Measurements from ENCODE around the gene GSDMA.
A peak's percentile ranks its signal among the peaks of the same experiment; 100 is the strongest.

Gene GSDMA

GRCh38 chr17:39933912-39934311, 28.9 kb upstream of the GSDMA start:
- Histone ChIP-seq H3K4ac (ENCODE audit: low read length) (no peak overlapping the region), H3K4me2 (ENCODE audit: insufficient read depth, low read length, poor library complexity, severe bottlenecking) (no peak overlapping the region), H3K79me1 (ENCODE audit: low read depth, low read length) (no peaks in the 10 kb centered on the region), H3K27me3 (ENCODE audit: control insufficient read depth in 3 of 3, insufficient read depth in 3 of 3, low read depth in 1 of 3, low read length in 3 of 3) (no peaks in the 10 kb centered on the region), H2BK12ac (ENCODE audit: low read length) (no peak overlapping the region), H4K91ac (ENCODE audit: low read depth, low read length, poor library complexity) (peak overlapping the region; percentile 68), H3K23ac (ENCODE audit: low read depth, low read length, poor library complexity) (no peak overlapping the region), H3K27ac (replicated peaks; ENCODE audit: low read length) (no peak overlapping the region), H3K18ac (ENCODE audit: low read length) (peak overlapping the region; percentile 11), H2BK5ac (ENCODE audit: low read length) (no peak overlapping the region), H3K14ac (ENCODE audit: low read length) (no peak overlapping the region), H2BK120ac (ENCODE audit: low read depth, low read length) (no peak overlapping the region), H3K4me3 (ENCODE audit: low read length in 2 of 2) (peak overlapping the region in 1 of 2 donors; percentile 30), H2BK15ac (ENCODE audit: low read length) (no peak overlapping the region), H3K4me1 (ENCODE audit: control insufficient read depth in 2 of 2, insufficient read depth in 1 of 2, low read depth in 1 of 2, low read length in 2 of 2) (peaks cover 0 to 5% of the 10 kb centered on the region in 2 donors), H2AFZ (ENCODE audit: low read length) (no peak overlapping the region), H3K9me3 (replicated peaks in 1 of 2; ENCODE audit: control insufficient read depth in 2 of 2, insufficient read depth in 1 of 2, low read depth in 1 of 2, low read length in 2 of 2) (no peaks in the 10 kb centered on the region), H3K9ac (ENCODE audit: low read depth, low read length, poor library complexity) (no peak overlapping the region), H4K8ac (ENCODE audit: low read depth, low read length) (no peak overlapping the region), H3K36me3 (replicated peaks in 1 of 2; ENCODE audit: control insufficient read depth in 2 of 2, insufficient read depth in 2 of 2, low read length in 2 of 2) (no peaks in the 10 kb centered on the region), H2AK5ac (ENCODE audit: low read depth, low read length) (no peak overlapping the region)
- no CpG with 5 or more reads among the region's 5 CpGs for WGBS, 2 donors (ENCODE audit: extremely low coverage in 2 of 2, insufficient read length in 2 of 2, insufficient replicate concordance in 1 of 2)
- no peak for DNase-seq (ENCODE audit: low spot score)

- Histone ChIP-seq H3K4ac (ENCODE audit: low read length) (no peak overlapping the region), H2BK5ac (ENCODE audit: low read length) (no peak overlapping the region), H3K9me3 (replicated peaks in 1 of 2; ENCODE audit: control insufficient read depth in 2 of 2, insufficient read depth in 1 of 2, low read depth in 1 of 2, low read length in 2 of 2) (no peaks in the 10 kb centered on the region), H2AFZ (ENCODE audit: low read length) (no peak overlapping the region), H3K9ac (ENCODE audit: low read depth, low read length, poor library complexity) (no peak overlapping the region), H4K8ac (ENCODE audit: low read depth, low read length) (no peak overlapping the region), H3K4me1 (ENCODE audit: control insufficient read depth in 2 of 2, insufficient read depth in 1 of 2, low read depth in 1 of 2, low read length in 2 of 2) (peaks cover 1 to 5% of the 10 kb centered on the region in 2 donors), H2AK5ac (ENCODE audit: low read depth, low read length) (no peak overlapping the region), H2BK15ac (ENCODE audit: low read length) (no peak overlapping the region), H2BK12ac (ENCODE audit: low read length) (no peak overlapping the region), H3K79me1 (ENCODE audit: low read depth, low read length) (no peaks in the 10 kb centered on the region), H3K18ac (ENCODE audit: low read length) (no peak overlapping the region), H3K27ac (replicated peaks; ENCODE audit: low read length) (no peak overlapping the region), H3K23ac (ENCODE audit: low read depth, low read length, poor library complexity) (no peak overlapping the region), H3K36me3 (replicated peaks in 1 of 2; ENCODE audit: control insufficient read depth in 2 of 2, insufficient read depth in 2 of 2, low read length in 2 of 2) (no peaks in the 10 kb centered on the region), H3K14ac (ENCODE audit: low read length) (no peak overlapping the region), H2BK120ac (ENCODE audit: low read depth, low read length) (no peak overlapping the region), H3K4me3 (ENCODE audit: low read length in 2 of 2) (no peak overlapping the region), H4K91ac (ENCODE audit: low read depth, low read length, poor library complexity) (no peak overlapping the region), H3K4me2 (ENCODE audit: insufficient read depth, low read length, poor library complexity, severe bottlenecking) (no peak overlapping the region), H3K27me3 (ENCODE audit: control insufficient read depth in 3 of 3, insufficient read depth in 3 of 3, low read depth in 1 of 3, low read length in 3 of 3) (no peaks in the 10 kb centered on the region)
- no CpG with 5 or more reads among the region's 5 CpGs for WGBS, 2 donors (ENCODE audit: extremely low coverage in 2 of 2, insufficient read length in 2 of 2, insufficient replicate concordance in 1 of 2)
- DNase-seq (ENCODE audit: low spot score), result no peak
These were observed 28.5 kb upstream of the GSDMA start for GRCh38 chr17:39934324-39934723.

- H3K27me3 ChIP-seq (ENCODE audit: control insufficient read depth in 3 of 3, insufficient read depth in 3 of 3, low read depth in 1 of 3, low read length in 3 of 3), result no peaks in the 10 kb centered on the region
- no peak overlapping the region for H3K14ac ChIP-seq (ENCODE audit: low read length)
- H2BK120ac ChIP-seq (ENCODE audit: low read depth, low read length), result no peak overlapping the region
- no peak overlapping the region for H4K91ac ChIP-seq (ENCODE audit: low read depth, low read length, poor library complexity)
- no peak overlapping the region for H2AK5ac ChIP-seq (ENCODE audit: low read depth, low read length)
- no peak overlapping the region for H3K18ac ChIP-seq (ENCODE audit: low read length)
- H3K9ac ChIP-seq (ENCODE audit: low read depth, low read length, poor library complexity), result no peak overlapping the region
- no peaks in the 10 kb centered on the region for H3K9me3 ChIP-seq (replicated peaks in 1 of 2; ENCODE audit: control insufficient read depth in 2 of 2, insufficient read depth in 1 of 2, low read depth in 1 of 2, low read length in 2 of 2)
- no peak overlapping the region for H2BK5ac ChIP-seq (ENCODE audit: low read length)
- H2BK12ac ChIP-seq (ENCODE audit: low read length), result no peak overlapping the region
- no peaks in the 10 kb centered on the region for H3K79me1 ChIP-seq (ENCODE audit: low read depth, low read length)
- H3K4me3 ChIP-seq (ENCODE audit: low read length in 2 of 2), result peak overlapping the region in 1 of 2 donors; percentile 38
- WGBS, 2 donors (ENCODE audit: extremely low coverage in 2 of 2, insufficient read length in 2 of 2, insufficient replicate concordance in 1 of 2), result no CpG with 5 or more reads among the region's 3 CpGs
- no peak for DNase-seq (ENCODE audit: low spot score)
- peaks cover 5 to 7% of the 10 kb centered on the region in 2 donors for H3K4me1 ChIP-seq (ENCODE audit: control insufficient read depth in 2 of 2, insufficient read depth in 1 of 2, low read depth in 1 of 2, low read length in 2 of 2)
- no peak overlapping the region for H3K27ac ChIP-seq (replicated peaks; ENCODE audit: low read length)
- H4K8ac ChIP-seq (ENCODE audit: low read depth, low read length), result no peak overlapping the region
- H2BK15ac ChIP-seq (ENCODE audit: low read length), result no peak overlapping the region
- H2AFZ ChIP-seq (ENCODE audit: low read length), result no peak overlapping the region
- H3K4me2 ChIP-seq (ENCODE audit: insufficient read depth, low read length, poor library complexity, severe bottlenecking), result no peak overlapping the region
- no peak overlapping the region for H3K23ac ChIP-seq (ENCODE audit: low read depth, low read length, poor library complexity)
- H3K36me3 ChIP-seq (replicated peaks in 1 of 2; ENCODE audit: control insufficient read depth in 2 of 2, insufficient read depth in 2 of 2, low read length in 2 of 2), result no peaks in the 10 kb centered on the region
- no peak overlapping the region for H3K4ac ChIP-seq (ENCODE audit: low read length)
These were observed 26.9 kb upstream of the GSDMA start for GRCh38 chr17:39935909-39936308.

GRCh38 chr17:39937447-39937846, 25.4 kb upstream of the GSDMA start:
- no peak overlapping the region for H3K4me2 ChIP-seq (ENCODE audit: insufficient read depth, low read length, poor library complexity, severe bottlenecking)
- DNase-seq (ENCODE audit: low spot score), result no peak
- H4K8ac ChIP-seq (ENCODE audit: low read depth, low read length), result no peak overlapping the region
- H3K23ac ChIP-seq (ENCODE audit: low read depth, low read length, poor library complexity), result no peak overlapping the region
- H3K36me3 ChIP-seq (replicated peaks in 1 of 2; ENCODE audit: control insufficient read depth in 2 of 2, insufficient read depth in 2 of 2, low read length in 2 of 2), result no peaks in the 10 kb centered on the region
- no peak overlapping the region for H3K14ac ChIP-seq (ENCODE audit: low read length)
- H3K4me3 ChIP-seq (ENCODE audit: low read length in 2 of 2), result no peak overlapping the region
- H3K4me1 ChIP-seq (ENCODE audit: control insufficient read depth in 2 of 2, insufficient read depth in 1 of 2, low read depth in 1 of 2, low read length in 2 of 2), result peaks cover 5 to 7% of the 10 kb centered on the region in 2 donors
- H3K9ac ChIP-seq (ENCODE audit: low read depth, low read length, poor library complexity), result no peak overlapping the region
- H2BK12ac ChIP-seq (ENCODE audit: low read length), result no peak overlapping the region
- peaks cover 0 to 10% (median 0%) of the 10 kb centered on the region in 3 experiments for H3K27me3 ChIP-seq (ENCODE audit: control insufficient read depth in 3 of 3, insufficient read depth in 3 of 3, low read depth in 1 of 3, low read length in 3 of 3)
- H2AFZ ChIP-seq (ENCODE audit: low read length), result no peak overlapping the region
- H2BK15ac ChIP-seq (ENCODE audit: low read length), result no peak overlapping the region
- no peak overlapping the region for H3K18ac ChIP-seq (ENCODE audit: low read length)
- no peak overlapping the region for H3K27ac ChIP-seq (replicated peaks; ENCODE audit: low read length)
- H4K91ac ChIP-seq (ENCODE audit: low read depth, low read length, poor library complexity), result no peak overlapping the region
- no CpG with 5 or more reads among the region's 3 CpGs for WGBS, 2 donors (ENCODE audit: extremely low coverage in 2 of 2, insufficient read length in 2 of 2, insufficient replicate concordance in 1 of 2)
- H3K79me1 ChIP-seq (ENCODE audit: low read depth, low read length), result no peaks in the 10 kb centered on the region
- H3K4ac ChIP-seq (ENCODE audit: low read length), result no peak overlapping the region
- no peak overlapping the region for H2AK5ac ChIP-seq (ENCODE audit: low read depth, low read length)
- no peak overlapping the region for H2BK120ac ChIP-seq (ENCODE audit: low read depth, low read length)
- H3K9me3 ChIP-seq (replicated peaks in 1 of 2; ENCODE audit: control insufficient read depth in 2 of 2, insufficient read depth in 1 of 2, low read depth in 1 of 2, low read length in 2 of 2), result no peaks in the 10 kb centered on the region
- H2BK5ac ChIP-seq (ENCODE audit: low read length), result no peak overlapping the region
